Trophoblast cell (in vitro differentiated cells and primary cell): ENCODE data around the gene PPP6R2.
A peak's percentile ranks its signal among the peaks of the same experiment; 100 is the strongest.

Experiments
- DNase-seq, 2 donors: peaks; one replicate each; pipeline ENCODE4 v3.0.0-alpha.2; 2016
- H2AFZ ChIP-seq: 2 replicates; pipeline ENCODE4 v1.6.1; 2013; ENCODE audit warnings: low read length, moderate library complexity, mild to moderate bottlenecking; ENCODE audit not compliant: insufficient read depth, poor library complexity
- H2AK5ac ChIP-seq: 2 replicates; pipeline ENCODE4 v1.6.1; 2013; ENCODE audit warnings: mild to moderate bottlenecking, low read length
- H2BK120ac ChIP-seq: 2 replicates; pipeline ENCODE4 v1.6.1; 2013; ENCODE audit warnings: low read length, mild to moderate bottlenecking, moderate library complexity; ENCODE audit not compliant: insufficient read depth, poor library complexity
- H2BK12ac ChIP-seq: 2 replicates; pipeline ENCODE4 v1.6.1; 2013; ENCODE audit warnings: mild to moderate bottlenecking, low read length, moderate library complexity
- H2BK5ac ChIP-seq: 2 replicates; pipeline ENCODE4 v1.6.1; 2013; ENCODE audit warnings: low read length, low read depth, moderate library complexity, mild to moderate bottlenecking; ENCODE audit not compliant: poor library complexity
- H3K14ac ChIP-seq: 2 replicates; pipeline ENCODE4 v1.6.1; 2013; ENCODE audit warnings: mild to moderate bottlenecking, low read length
- H3K18ac ChIP-seq: 2 replicates; pipeline ENCODE4 v1.6.1; 2013; ENCODE audit warnings: mild to moderate bottlenecking, low read length
- H3K23ac ChIP-seq: 2 replicates; pipeline ENCODE4 v1.6.1; 2013; ENCODE audit warnings: low read length
- H3K27ac ChIP-seq: 2 replicates; pipeline ENCODE4 v1.5.1; 2013; ENCODE audit warnings: low read depth, mild to moderate bottlenecking, inconsistent platforms, low read length, moderate library complexity
- H3K27me3 ChIP-seq: 2 replicates; pipeline ENCODE4 v1.6.1; 2013; ENCODE audit warnings: inconsistent platforms, mild to moderate bottlenecking, low read length, moderate library complexity; ENCODE audit not compliant: insufficient read depth
- H3K36me3 ChIP-seq, 2 experiments: 1 replicate in 1 of 2; 2 replicates in 1 of 2; pipeline ENCODE4 v1.6.1; 2013; ENCODE audit warnings: low read length in 2 of 2, mild to moderate bottlenecking in 2 of 2, moderate library complexity in 1 of 2; ENCODE audit not compliant: insufficient read depth in 2 of 2, control insufficient read depth in 1 of 2
- H3K4ac ChIP-seq: 2 replicates; pipeline ENCODE4 v1.6.1; 2013; ENCODE audit warnings: low read depth, mild to moderate bottlenecking, low read length, moderate library complexity
- H3K4me1 ChIP-seq, 2 experiments: 1 replicate in 1 of 2; 2 replicates in 1 of 2; pipeline ENCODE4 v1.6.1; 2013; ENCODE audit warnings: low read length in 2 of 2, mild to moderate bottlenecking in 2 of 2, moderate library complexity in 1 of 2; ENCODE audit not compliant: insufficient read depth in 2 of 2, control insufficient read depth in 1 of 2
- H3K4me2 ChIP-seq: 2 replicates; pipeline ENCODE4 v1.6.1; 2013; ENCODE audit warnings: inconsistent platforms, mild to moderate bottlenecking, low read length, moderate library complexity
- H3K4me3 ChIP-seq: 2 replicates; pipeline ENCODE4 v1.5.1; 2013; ENCODE audit warnings: mild to moderate bottlenecking, low read depth, low read length, inconsistent platforms
- H3K79me1 ChIP-seq: one replicate; pipeline ENCODE4 v1.6.1; 2013; ENCODE audit warnings: low read length
- H3K79me2 ChIP-seq: 2 replicates; pipeline ENCODE4 v1.6.1; 2013; ENCODE audit warnings: low read length, mild to moderate bottlenecking; ENCODE audit not compliant: control insufficient read depth, insufficient read depth, poor library complexity
- H3K9ac ChIP-seq: 2 replicates; pipeline ENCODE4 v1.6.1; 2013; ENCODE audit warnings: mild to moderate bottlenecking, low read length
- H3K9me3 ChIP-seq: 2 replicates; pipeline ENCODE4 v1.6.1; 2013; ENCODE audit warnings: low read depth, mild to moderate bottlenecking, control low read depth, inconsistent platforms, low read length; ENCODE audit not compliant: insufficient read depth
- H4K12ac ChIP-seq: 2 replicates; pipeline ENCODE4 v1.6.1; 2013; ENCODE audit warnings: low read depth, mild to moderate bottlenecking, low read length, moderate library complexity
- H4K8ac ChIP-seq: 2 replicates; pipeline ENCODE4 v1.6.1; 2013; ENCODE audit warnings: low read depth, mild to moderate bottlenecking, low read length, moderate library complexity
- H4K91ac ChIP-seq: one replicate; pipeline ENCODE4 v1.6.1; 2013; ENCODE audit warnings: low read depth, mild to moderate bottlenecking, low read length, moderate library complexity
- WGBS: extraction: QIAGEN DNeasy Blood & Tissue Kit; methylation state at CpG from one replicate; pipeline ENCODE4 v1.1.7; 2013; ENCODE audit warnings: missing lambda C conversion rate; ENCODE audit not compliant: insufficient read length, insufficient coverage; ENCODE audit errors: extremely low coverage; 5-methylcytosine and 5-hydroxymethylcytosine counted together

Gene PPP6R2

DNA sequence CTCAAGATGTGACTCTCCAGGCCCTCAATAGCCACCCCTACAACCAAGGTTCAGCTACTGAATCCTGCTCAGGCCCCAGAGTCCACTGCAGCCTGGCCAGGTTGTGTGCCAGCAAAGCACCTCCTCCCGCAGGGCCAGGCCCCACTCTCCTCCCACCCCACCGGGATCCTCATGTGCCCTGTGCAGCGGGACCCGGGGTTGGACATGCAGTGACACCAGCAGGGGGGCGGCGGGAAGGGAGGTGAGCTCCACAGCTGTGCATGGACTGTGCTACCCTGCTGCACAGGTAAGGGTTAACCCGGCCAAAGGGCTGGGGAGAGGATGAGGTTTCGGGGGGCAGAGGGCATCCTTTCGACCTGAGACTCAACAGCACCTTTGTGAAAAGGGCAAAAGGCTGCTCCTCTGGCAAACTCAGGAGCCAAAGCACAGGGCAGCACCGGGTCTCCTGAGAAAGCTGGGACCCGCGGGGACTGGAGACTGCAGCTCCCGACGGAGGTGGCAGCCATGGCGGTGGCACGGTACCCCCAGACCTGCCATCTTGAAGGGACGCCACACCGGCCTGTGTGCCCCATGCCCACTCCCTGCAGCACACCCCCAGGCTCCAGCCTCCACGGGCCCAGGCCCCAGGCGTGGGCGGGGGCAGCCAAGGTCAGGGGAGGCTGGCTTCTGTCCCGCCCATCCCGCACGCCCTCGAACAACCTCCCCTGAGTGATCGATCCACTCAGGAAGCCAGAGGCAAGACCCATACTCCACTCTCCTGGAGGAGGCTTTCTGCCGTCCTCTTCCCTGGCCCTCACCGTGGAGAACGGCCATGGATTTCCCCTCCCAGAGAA lies 46.3 kb upstream of the PPP6R2 start:
- peak overlapping the region; percentile 23 for H3K18ac ChIP-seq
- peaks cover 3 to 9% of the 10 kb centered on the region in 2 experiments for H3K36me3 ChIP-seq
- no peak overlapping the region for H4K91ac ChIP-seq
- H2AK5ac ChIP-seq: no peak overlapping the region
- H3K14ac ChIP-seq: no peak overlapping the region
- no peak overlapping the region for H2BK120ac ChIP-seq
- no peak overlapping the region for H4K12ac ChIP-seq
- peaks cover 41 to 50% of the 10 kb centered on the region in 2 experiments for H3K4me1 ChIP-seq
- H3K27me3 ChIP-seq: no peaks in the 10 kb centered on the region
- no peak for DNase-seq
- WGBS: no CpG with 5 or more reads among the region's 29 CpGs
- peaks cover 4% of the 10 kb centered on the region for H3K9me3 ChIP-seq
- no peak overlapping the region for H4K8ac ChIP-seq
- H3K9ac ChIP-seq: no peak overlapping the region
- H3K4me2 ChIP-seq: no peak overlapping the region
- H3K27ac ChIP-seq: no peak overlapping the region
- no peak overlapping the region for H2AFZ ChIP-seq
- no peak overlapping the region for H3K23ac ChIP-seq
- H3K79me1 ChIP-seq: peaks cover 30% of the 10 kb centered on the region
- no peak overlapping the region for H2BK12ac ChIP-seq
- peak overlapping the region; percentile 21 for H3K4ac ChIP-seq
- H3K4me3 ChIP-seq: no peak overlapping the region
- H3K79me2 ChIP-seq: peaks cover 19% of the 10 kb centered on the region
- no peak overlapping the region for H2BK5ac ChIP-seq

GRCh38 chr22:50297510-50298265 lies 45.4 kb upstream of the PPP6R2 start:
- H3K4me1 ChIP-seq: peaks cover 37 to 45% of the 10 kb centered on the region in 2 experiments
- no CpG with 5 or more reads among the region's 20 CpGs for WGBS
- H3K9me3 ChIP-seq: peaks cover 4% of the 10 kb centered on the region
- H3K79me1 ChIP-seq: peaks cover 26% of the 10 kb centered on the region
- H4K8ac ChIP-seq: no peak overlapping the region
- H3K79me2 ChIP-seq: peaks cover 17% of the 10 kb centered on the region
- no peak overlapping the region for H2BK5ac ChIP-seq
- peak overlapping the region; percentile 21 for H3K4ac ChIP-seq
- DNase-seq: no peak
- H3K23ac ChIP-seq: no peak overlapping the region
- no peak overlapping the region for H2BK120ac ChIP-seq
- no peak overlapping the region for H4K91ac ChIP-seq
- no peak overlapping the region for H3K14ac ChIP-seq
- H2BK12ac ChIP-seq: peak overlapping the region; percentile 47
- H3K4me3 ChIP-seq: no peak overlapping the region
- peak overlapping the region; percentile 23 for H3K18ac ChIP-seq
- no peak overlapping the region for H3K9ac ChIP-seq
- no peaks in the 10 kb centered on the region for H3K27me3 ChIP-seq
- H3K36me3 ChIP-seq: peaks cover 3 to 9% of the 10 kb centered on the region in 2 experiments
- H2AFZ ChIP-seq: no peak overlapping the region
- no peak overlapping the region for H2AK5ac ChIP-seq
- H3K27ac ChIP-seq: no peak overlapping the region
- no peak overlapping the region for H4K12ac ChIP-seq
- no peak overlapping the region for H3K4me2 ChIP-seq

DNA sequence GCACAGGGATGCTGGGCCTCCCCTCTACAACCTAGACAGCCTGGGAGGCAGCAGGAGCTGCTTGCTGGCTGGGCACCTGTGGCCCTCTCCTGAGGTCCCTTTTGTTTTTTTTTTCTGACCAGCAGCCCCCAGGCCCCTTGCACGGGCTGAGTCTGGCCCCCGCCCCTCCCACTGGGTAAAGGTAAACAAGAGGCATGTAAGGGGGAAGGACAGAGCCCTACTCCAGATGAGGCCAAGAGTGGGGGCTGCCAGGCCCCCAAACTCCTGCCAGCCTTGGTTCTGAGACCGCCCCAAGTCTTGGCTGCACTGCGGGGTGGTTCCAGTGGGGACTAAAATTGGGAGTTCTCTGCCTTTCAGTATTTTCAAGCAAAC lies 44.9 kb upstream of the PPP6R2 start:
- Histone ChIP-seq H2BK12ac (no peak overlapping the region), H4K8ac (no peak overlapping the region), H3K4me2 (no peak overlapping the region), H3K9me3 (peaks cover 4% of the 10 kb centered on the region), H4K12ac (no peak overlapping the region), H2AFZ (no peak overlapping the region), H2BK120ac (no peak overlapping the region), H2AK5ac (no peak overlapping the region), H3K14ac (no peak overlapping the region), H3K27ac (no peak overlapping the region), H4K91ac (no peak overlapping the region), H3K79me1 (peaks cover 20% of the 10 kb centered on the region), H3K36me3 (peaks cover 3 to 9% of the 10 kb centered on the region in 2 experiments), H3K4me1 (peaks cover 36 to 41% of the 10 kb centered on the region in 2 experiments), H3K27me3 (no peaks in the 10 kb centered on the region), H3K9ac (no peak overlapping the region), H3K4ac (no peak overlapping the region), H3K23ac (no peak overlapping the region), H2BK5ac (no peak overlapping the region), H3K18ac (no peak overlapping the region), H3K79me2 (peaks cover 13% of the 10 kb centered on the region), H3K4me3 (no peak overlapping the region)
- WGBS: no CpG with 5 or more reads among the region's 4 CpGs
- DNase-seq: no peak

GRCh38 chr22:50298937-50299784 lies 44.0 kb upstream of the PPP6R2 start:
- no peak overlapping the region for H2AFZ ChIP-seq
- H3K36me3 ChIP-seq: peaks cover 3 to 9% of the 10 kb centered on the region in 2 experiments
- H3K79me1 ChIP-seq: peaks cover 18% of the 10 kb centered on the region
- peak overlapping the region; percentile 77 for H3K4ac ChIP-seq
- no peak overlapping the region for H3K23ac ChIP-seq
- H4K8ac ChIP-seq: peak overlapping the region; percentile 4
- peak overlapping the region; percentile 44 for H2BK12ac ChIP-seq
- no peak overlapping the region for H3K9ac ChIP-seq
- DNase-seq: peak; percentile 62 to 77
- H2BK5ac ChIP-seq: no peak overlapping the region
- H4K12ac ChIP-seq: no peak overlapping the region
- peaks cover 40 to 44% of the 10 kb centered on the region in 2 experiments for H3K4me1 ChIP-seq
- peak overlapping the region; percentile 53 for H3K4me3 ChIP-seq
- H2AK5ac ChIP-seq: peak overlapping the region; percentile 21
- H3K9me3 ChIP-seq: peaks cover 4% of the 10 kb centered on the region
- peak overlapping the region; percentile 55 for H4K91ac ChIP-seq
- H2BK120ac ChIP-seq: peak overlapping the region; percentile 47
- WGBS: no CpG with 5 or more reads among the region's 59 CpGs
- peaks cover 11% of the 10 kb centered on the region for H3K79me2 ChIP-seq
- peak overlapping the region; percentile 77 for H3K4me2 ChIP-seq
- peak overlapping the region; percentile 49 for H3K14ac ChIP-seq
- H3K27ac ChIP-seq: no peak overlapping the region
- peak overlapping the region; percentile 73 for H3K18ac ChIP-seq
- H3K27me3 ChIP-seq: no peaks in the 10 kb centered on the region
